SW 1271 (cell line): Measurements from ENCODE around the gene GADD45B.
"Not testable (repeated sequence)": the region's sequence is repeated elsewhere in the genome, so short reads cannot be mapped to it uniquely, and the experiment has no call there.

Source experiments
- DNase-seq, 2 experiments: peaks; one replicate each; lab custom pipeline; 2025; lab: John Stamatoyannopoulos, UW

Gene GADD45B

DNA sequence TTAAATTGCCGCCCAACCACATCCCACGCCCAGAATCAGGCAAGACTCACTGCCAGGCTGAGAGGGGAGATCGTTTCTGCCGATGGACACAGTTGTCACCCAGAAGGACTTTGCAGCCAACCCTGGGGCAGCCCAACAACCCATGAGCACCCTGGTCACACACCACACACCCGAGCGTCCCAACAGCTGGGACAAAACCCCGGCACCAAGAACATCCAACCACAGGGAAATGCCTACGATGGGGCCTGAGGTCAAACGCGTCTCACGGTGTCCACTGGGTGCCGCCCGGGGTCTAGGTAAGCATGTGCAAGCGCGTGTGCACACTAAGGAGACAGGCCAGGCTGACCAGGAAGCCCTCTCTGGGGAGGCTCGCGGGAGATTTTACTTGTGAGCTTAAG lies 32.1 kb upstream of the GADD45B start:
- no peak for DNase-seq

DNA sequence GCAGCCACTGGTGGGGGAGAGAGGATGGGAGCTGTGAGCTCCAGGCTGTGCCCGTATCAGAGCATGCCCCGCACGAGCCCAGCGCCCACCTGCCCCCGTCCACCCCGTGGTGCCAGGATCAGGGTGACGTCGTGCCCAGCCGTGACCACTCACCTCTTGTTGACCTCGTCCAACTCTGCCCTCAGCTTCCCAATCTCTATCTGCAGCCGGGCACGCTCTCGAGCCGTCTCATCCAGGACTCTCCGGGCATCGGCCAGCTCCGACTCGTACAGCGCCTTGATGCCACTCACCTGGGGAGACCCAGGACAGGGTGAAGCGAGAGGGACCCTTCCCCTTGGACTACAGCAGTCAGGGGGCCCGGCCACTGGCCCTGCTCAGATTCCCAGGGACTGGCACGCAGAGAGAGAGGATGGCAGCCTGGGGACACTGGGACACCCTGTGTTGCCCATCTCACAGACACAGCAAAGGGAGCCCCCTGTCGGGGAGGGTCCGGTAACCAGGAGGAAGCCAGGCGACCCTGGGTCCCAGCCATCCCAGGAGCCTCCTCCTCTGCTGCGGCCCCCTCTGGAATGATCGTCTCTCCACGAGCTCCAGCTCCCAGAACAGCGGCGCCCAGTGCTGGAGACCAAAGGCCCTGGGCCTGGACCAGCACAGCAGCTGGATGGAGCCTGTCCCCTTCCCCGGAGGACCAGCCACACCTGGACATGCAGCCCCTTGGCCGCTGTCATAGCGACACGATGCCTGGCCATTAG lies 31.5 kb upstream of the GADD45B start:
- DNase-seq = no peak

DNA sequence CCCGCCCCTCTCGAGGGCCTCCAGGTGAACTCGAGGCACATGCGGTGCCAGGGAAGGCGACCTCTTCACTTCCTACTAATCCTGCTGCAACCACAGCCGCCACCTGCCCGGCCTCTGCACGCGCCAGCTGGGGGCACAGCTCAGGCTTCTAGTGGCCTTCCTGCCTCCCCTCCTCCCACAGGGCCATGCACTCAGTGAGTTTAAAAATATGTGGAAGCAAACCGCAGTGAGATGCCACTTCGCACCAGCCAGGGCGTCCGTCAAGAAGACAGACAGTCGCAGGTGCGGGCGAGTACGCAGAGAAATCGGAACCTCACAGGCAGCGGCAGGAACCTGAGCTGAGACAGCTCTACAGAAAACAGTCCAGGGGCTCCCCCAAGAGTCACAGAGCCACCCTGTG lies 29.5 kb upstream of the GADD45B start:
- DNase-seq = no peak

DNA sequence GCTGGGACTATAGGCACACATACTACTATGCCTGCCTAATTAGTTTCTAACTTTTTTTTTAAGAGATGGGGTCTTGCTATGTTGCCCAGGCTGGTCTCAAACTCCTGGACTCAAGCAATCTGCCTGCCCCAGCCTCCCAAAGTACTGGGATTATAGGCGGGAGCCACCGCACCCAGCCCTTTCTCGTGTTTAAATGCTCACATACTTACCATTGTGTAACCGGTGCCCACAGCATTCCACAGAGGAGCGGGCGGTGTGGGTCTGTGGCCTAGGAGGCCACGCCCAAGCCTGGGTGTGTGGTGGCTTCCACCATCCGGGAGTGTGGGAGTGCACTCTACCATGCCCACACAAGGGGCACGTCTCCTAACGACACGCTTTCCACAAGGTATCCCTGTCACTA lies 26.9 kb upstream of the GADD45B start:
- no peak for DNase-seq

DNA sequence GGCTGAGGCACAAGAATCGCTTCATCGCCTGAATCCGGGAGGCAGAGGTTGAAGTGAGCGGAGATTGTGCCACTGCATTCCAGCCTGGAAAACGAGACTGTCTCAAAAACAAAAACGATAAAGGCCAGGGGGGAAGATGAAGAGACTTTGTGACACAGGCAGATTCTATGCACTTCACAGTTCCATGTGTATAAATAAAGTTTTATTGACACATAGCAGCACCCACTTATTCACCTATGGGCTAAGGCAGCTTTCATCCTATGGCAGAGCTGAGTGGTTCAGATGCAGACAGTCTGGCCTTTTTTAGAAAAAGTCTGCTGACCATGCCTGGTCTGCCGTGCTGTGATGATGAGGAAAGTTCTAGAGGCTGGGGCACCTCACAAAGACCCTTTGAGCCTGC lies 24.8 kb upstream of the GADD45B start:
- DNase-seq = no peak

GRCh38 chr19:2451741-2452140 lies 24.2 kb upstream of the GADD45B start:
- DNase-seq = no peak

GRCh38 chr19:2453431-2454025 lies 22.4 kb upstream of the GADD45B start:
- no peak for DNase-seq

GRCh38 chr19:2454199-2454961 lies 21.5 kb upstream of the GADD45B start:
- DNase-seq = no peak

DNA sequence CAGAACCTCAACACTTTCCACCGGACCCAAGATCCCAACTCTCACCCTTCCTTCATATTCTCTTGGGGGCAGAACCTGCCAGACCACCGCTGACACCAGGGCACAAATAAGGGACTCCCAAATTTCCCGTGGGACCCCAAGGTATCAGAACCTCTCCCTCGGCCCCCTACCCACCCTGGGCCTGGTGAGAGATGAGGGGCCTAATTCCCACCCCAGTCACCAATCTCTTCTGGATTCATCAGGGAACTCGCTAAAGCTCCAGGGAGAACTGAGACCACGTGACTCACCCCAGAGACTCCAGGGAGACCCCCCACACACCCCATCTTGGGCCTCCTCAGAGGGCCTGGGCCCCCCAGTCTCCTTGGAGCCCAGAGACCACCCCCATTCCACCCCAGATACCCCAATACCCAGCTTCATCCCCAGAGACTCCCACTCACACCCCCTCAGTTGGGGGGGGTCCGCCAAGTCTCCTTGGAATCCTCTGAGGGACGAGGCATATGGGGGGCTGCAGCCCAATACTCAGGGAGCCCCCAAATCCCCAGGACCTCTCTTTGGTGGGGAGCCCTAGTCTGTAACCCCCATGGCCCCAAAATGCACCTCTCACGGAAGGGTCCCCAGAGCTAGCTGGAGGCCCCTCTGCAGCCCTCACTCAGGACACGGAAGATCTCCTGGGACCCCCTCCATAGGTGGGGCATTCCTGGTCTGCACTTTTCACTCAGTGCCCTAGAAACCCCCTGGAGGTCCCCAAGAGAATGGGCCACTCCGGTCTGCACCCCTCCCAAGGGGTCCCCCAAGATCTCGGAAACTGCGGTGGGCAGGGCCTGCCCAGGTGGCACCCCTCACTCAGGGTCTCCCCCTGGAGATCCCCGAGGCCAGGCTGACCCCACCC lies 20.7 kb upstream of the GADD45B start:
- DNase-seq = no peak

DNA sequence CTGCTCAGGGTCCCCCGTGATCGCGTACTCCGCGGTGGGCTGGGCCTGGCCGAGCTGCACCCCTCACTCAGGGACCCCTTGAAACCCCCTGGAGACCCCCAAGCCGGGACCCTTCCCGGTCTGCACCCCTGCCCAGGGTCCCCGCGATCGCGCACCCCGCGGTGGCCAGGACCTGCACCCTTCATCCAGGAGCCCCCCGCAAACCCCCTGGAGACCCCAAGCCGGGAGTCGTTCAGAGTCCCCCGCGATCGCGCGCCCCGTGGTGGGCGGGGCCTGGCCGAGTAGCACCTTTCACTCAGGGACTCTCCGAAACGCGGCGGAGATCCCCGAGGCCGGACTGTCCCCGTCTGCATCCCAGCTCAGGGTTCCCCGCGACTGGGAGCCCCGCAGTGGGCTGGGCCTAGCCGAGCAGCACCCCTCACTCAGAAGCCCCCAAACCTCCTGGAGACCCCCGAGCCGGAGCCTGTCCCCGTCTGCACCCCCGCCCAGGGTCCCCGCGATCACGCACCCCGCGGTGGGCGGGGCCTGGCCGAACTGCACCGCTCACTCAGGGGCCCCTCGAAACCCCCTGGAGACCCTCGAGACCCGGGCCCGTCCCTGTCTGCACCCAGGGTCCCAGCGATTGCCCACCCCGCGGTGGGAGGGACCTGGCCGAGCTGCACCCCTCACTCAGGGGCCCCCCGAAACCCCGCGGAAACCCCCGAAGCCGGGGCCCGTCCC lies 19.9 kb upstream of the GADD45B start:
- DNase-seq = no peak

DNA sequence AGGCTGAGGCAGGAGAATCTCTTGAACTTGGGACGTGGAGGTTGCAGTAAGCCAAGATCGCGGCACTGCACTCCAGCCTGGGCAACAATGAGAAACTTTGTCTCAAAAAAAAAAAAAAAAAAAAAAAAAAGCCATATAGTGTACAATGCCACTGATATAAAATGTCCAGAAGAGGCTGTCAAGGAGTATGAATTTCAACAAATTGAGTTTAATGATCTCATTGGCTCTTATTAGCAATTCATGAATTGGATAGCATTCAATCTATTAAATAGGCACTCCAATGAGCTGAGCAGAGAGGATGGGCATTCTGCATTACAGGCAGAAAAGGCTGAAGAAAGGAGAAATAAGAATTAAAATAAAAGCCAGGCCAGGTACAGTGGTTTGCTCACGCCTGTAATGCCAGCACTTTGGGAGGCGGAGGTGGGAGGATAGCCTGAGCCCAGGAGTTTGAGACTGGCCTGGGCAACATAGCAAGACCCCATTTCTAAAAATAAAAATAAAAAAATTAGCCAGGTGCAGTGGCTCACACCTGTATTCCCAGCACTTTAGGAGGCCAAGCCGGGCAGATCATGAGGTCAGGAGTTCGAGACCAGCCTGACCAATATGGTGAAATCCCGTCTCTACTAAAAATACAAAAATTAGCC lies 18.4 kb upstream of the GADD45B start:
- DNase-seq = no peak

DNA sequence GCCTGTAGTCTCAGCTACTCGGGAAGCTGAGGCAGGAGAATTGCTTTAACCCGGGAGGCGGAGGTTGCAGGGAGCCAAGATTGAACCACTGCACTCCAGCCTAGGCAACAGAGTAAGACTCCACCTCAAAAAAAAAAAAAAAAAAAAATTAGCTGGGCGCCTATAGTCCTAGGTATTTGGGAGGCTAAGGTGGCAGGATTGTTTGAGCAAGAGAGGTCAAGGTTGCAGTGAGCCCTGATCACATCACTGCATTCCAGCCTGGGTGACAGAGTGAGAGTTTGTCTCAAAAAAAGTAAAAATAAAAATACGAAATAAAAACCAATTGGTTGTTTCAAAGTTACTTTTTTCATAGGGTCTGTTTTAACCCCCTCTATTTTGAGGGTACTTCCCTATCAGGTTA lies 17.9 kb upstream of the GADD45B start:
- no peak for DNase-seq

- DNase-seq = not testable (repeated sequence)
Measured at GRCh38 chr19:2458776-2459175, 17.2 kb upstream of the GADD45B start.

- DNase-seq = no peak
Measured at GRCh38 chr19:2460245-2460644, 15.7 kb upstream of the GADD45B start.

DNA sequence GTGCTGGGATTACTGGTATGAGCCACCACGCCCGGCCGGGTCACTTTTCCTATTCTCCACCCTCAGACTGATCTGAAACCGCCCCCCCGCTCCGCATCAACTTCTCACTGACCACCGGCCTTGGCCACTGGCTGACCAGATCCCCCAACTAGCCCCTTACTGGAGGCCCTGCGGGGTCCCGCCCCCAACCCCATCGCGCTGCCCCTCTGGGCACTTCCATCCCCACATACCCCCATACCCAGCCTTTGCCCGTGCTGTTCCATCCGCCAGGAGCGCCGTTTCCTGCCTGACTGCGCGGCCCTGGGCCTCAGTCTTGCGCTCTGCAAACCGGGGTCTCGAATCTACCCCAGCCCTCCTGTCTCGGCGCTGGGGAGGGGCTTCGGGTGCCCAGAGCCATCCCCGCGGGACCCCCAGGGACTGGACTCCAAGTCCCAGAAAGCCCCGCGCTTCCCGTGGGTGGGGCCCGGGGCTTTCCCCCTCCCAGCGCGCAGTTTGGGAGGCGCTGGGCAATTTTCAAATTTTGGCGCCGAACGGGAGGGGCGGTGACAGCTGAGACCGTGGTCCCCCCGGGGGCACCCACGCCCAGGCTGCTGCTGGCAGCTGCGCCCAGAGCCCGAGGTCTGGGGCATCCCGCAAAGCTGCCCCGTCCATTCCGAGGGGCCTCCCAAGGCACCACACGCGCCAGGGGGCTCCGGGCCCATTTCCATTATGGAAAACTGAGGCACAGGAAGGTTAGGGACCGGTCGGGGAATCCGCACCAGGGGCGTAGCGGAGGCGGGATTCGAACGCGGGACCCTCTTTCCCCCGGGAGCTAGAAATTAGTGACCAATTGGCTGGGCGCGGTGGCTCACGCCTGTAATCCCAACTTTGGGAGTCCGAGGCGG lies 13.9 kb upstream of the GADD45B start:
- peak; percentile 69 to 70 for DNase-seq

- DNase-seq = peak; percentile 88 to 90
Measured at GRCh38 chr19:2462635-2463421, 13.1 kb upstream of the GADD45B start.

DNA sequence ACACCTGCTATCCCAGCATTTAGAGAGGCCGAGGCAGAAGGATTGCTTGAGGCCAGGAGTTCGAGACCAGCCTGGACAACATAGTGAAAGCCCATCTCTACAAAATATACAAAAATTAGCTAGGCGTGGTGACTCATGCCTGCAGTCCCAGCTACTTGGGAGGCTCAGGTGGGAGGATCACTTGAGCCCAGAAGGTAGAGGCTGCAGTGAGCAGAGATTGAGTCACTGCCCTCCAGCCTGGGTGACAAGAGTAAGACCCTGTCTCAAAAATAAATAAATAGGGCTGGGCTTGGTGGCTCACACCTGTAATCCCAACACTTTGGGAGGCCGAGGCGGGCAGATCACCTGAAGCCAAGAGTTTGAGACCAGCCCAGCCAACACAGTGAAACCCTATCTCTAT lies 12.2 kb upstream of the GADD45B start:
- not testable (repeated sequence) for DNase-seq

- DNase-seq = no peak
Measured at GRCh38 chr19:2464389-2464788, 11.5 kb upstream of the GADD45B start.

GRCh38 chr19:2468596-2468995 lies 7.3 kb upstream of the GADD45B start:
- no peak for DNase-seq
